ENCODE data around the gene SORCS2.

DNA sequence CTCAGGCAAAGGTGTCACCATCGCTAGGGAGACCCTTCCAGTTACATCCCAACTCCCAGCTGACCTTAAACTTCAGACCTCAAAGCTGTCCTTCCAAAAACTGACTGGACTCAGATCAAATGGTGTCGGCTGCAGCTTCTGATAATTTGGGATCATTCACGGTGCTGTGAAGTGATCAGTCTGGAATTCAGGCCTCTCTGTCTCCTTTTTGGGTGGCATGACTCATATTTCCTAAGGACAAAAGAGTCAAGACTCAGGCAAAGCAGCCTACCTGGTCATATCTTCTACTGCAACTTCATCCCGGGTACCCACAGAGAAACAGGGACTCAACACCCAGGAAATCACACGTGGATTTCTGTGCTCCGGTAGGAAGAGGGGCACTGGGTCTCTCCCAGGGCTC, 87.6 kb downstream of the SORCS2 start:
- TF ChIP-seq, protein P1, sequence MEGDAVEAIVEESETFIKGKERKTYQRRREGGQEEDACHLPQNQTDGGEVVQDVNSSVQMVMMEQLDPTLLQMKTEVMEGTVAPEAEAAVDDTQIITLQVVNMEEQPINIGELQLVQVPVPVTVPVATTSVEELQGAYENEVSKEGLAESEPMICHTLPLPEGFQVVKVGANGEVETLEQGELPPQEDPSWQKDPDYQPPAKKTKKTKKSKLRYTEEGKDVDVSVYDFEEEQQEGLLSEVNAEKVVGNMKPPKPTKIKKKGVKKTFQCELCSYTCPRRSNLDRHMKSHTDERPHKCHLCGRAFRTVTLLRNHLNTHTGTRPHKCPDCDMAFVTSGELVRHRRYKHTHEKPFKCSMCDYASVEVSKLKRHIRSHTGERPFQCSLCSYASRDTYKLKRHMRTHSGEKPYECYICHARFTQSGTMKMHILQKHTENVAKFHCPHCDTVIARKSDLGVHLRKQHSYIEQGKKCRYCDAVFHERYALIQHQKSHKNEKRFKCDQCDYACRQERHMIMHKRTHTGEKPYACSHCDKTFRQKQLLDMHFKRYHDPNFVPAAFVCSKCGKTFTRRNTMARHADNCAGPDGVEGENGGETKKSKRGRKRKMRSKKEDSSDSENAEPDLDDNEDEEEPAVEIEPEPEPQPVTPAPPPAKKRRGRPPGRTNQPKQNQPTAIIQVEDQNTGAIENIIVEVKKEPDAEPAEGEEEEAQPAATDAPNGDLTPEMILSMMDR (conservative IDR thresholded peaks at IDR 0.05; ENCODE audit: low read depth, low read length): no peak
- no peak for TF ChIP-seq MAZ (IDR thresholded peaks at IDR 0.05; ENCODE audit: borderline replicate concordance, low read depth, low read length)
- TF ChIP-seq, protein P2, sequence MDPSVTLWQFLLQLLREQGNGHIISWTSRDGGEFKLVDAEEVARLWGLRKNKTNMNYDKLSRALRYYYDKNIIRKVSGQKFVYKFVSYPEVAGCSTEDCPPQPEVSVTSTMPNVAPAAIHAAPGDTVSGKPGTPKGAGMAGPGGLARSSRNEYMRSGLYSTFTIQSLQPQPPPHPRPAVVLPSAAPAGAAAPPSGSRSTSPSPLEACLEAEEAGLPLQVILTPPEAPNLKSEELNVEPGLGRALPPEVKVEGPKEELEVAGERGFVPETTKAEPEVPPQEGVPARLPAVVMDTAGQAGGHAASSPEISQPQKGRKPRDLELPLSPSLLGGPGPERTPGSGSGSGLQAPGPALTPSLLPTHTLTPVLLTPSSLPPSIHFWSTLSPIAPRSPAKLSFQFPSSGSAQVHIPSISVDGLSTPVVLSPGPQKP (IDR thresholded peaks at IDR 0.05; ENCODE audit: borderline replicate concordance, low read depth, low read length): no peak
- TF ChIP-seq RFX5 (IDR thresholded peaks at IDR 0.05; ENCODE audit: low read depth, low read length): no peak
- TF ChIP-seq SMC3 (IDR thresholded peaks at IDR 0.05; ENCODE audit: low read depth, low read length): no peak
- no peak for TF ChIP-seq NFE2L2 (IDR thresholded peaks at IDR 0.05; ENCODE audit: low read depth, low read length)
- TF ChIP-seq POLR2A (IDR thresholded peaks at IDR 0.05; ENCODE audit: low read depth, low read length): no peak
- TF ChIP-seq RAD21 (IDR thresholded peaks at IDR 0.05; ENCODE audit: low read length): no peak
- no peak for TF ChIP-seq MAFK (IDR thresholded peaks at IDR 0.05; ENCODE audit: low read depth, low read length)
- no peak for TF ChIP-seq MXI1 (IDR thresholded peaks at IDR 0.05; ENCODE audit: borderline replicate concordance, low read depth, low read length)
- TF ChIP-seq, protein P3, sequence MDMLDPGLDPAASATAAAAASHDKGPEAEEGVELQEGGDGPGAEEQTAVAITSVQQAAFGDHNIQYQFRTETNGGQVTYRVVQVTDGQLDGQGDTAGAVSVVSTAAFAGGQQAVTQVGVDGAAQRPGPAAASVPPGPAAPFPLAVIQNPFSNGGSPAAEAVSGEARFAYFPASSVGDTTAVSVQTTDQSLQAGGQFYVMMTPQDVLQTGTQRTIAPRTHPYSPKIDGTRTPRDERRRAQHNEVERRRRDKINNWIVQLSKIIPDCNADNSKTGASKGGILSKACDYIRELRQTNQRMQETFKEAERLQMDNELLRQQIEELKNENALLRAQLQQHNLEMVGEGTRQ (IDR thresholded peaks at IDR 0.05; ENCODE audit: low read depth, low read length): no peak
- TF ChIP-seq RCOR1 (IDR thresholded peaks at IDR 0.05; ENCODE audit: insufficient replicate concordance, low read length): no peak
- TF ChIP-seq BHLHE40 (IDR thresholded peaks at IDR 0.05; ENCODE audit: low read depth, low read length): no peak
